Glomerular endothelial cell (primary cell): ENCODE data around the gene FAM120C. TPM values are rescaled to one million over a fixed set of nuclear protein-coding genes. Genes with fewer than 3 reads are reported as not detected.

Experiments
- DNase-seq: peaks from one replicate; pipeline ENCODE4 v3.0.0-alpha.2; 2011; ENCODE audit warnings: low read depth, low spot score; ENCODE audit errors: extremely low read depth
- total RNA-seq: library from RNA; depleted of rRNA; stranded (reverse); fragments of >200 nt; gene quantifications from 2 replicates; pipeline ENCODE4 v1.2.3, GENCODE V29; 2015

The FAM120C gene, protein sequence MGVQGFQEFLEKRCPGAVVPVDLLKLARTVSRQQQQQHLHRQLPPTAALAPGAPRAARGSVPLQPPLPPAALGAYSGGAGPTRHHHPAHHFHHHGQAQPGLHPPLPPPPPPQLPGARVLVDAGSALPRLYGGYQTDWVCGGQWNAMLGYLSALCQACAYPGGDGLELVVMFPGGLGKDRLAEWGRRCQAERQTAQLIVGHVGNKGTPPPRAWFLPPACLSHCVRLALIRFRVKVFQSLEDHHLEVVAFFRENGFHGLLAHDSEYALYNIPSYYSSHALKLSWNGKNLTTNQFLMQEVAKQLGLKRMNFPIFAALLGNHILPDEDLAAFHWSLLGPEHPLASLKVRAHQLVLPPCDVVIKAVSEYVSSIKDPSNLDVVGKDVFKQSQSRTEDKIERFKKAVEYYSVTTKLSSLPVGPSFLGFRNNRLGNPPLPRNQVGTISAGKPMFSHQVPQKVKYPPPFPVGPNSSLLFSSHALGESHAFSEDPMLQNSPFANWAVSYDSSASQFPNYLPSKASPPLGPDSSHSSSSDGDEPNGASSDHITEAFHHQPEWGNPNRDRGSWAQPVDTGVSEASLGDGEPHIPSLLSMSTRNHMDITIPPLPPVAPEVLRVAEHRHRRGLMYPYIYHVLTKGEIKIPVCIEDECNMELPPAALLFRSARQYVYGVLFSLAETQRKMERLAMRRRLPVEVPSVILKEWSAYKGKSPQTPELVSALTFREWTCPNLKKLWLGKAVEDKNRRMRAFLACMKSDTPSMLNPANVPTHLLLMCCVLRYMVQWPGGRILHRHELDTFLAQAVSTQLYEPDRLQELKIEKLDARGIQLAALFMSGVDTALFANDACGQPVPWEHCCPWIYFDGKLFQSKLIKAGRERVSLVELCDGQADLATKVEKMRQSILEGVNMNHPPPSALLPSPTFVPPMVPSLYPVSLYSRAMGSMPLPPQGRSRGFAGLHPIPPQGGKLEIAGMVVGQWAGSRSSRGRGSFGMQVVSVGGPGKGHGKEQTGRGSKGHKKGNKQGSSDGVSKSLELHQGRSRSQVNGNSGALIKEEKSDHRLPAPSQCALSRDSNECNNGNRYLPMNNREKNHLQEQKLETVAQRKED
- 1.6 and 6.7 TPM in 2 replicates for total RNA-seq

DNA sequence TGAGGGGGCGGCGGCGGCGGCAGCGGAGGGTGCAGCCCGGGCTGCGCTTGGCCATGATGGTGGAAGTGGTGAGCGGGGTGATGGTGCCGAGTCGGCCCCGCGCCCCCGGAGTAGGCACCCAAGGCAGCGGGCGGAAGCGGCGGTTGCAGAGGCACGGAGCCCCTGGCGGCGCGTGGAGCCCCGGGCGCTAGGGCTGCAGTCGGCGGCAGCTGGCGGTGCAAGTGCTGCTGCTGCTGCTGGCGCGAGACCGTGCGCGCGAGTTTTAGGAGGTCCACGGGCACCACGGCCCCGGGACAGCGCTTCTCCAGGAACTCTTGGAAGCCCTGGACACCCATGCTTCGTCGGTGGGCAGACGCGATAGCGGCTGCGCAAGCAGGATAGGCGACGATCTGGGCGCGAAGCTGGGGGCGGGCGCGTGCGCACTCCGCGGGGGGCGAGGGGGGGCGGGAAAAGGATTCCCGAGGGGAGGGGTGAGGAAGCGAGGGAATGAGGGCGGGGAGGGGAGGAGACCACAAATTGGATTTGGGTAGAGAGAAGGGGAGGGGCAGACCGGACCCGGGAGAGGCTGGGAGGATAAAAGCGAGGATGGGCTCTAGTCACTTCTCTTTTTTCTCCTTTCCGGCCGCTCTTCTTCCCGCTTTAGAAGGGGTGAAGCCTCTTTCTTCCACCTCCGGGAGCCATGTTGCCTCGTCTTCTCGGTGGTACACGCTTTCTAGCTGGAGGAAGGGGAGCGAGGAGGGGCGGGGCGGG is at the start of gene FAM120C:
FAM120C (minus strand) TSS at position 391 of the 750 bp plus-strand sequence; CDS start at position 335, 56 bp downstream.
- DNase-seq: no peak

DNA sequence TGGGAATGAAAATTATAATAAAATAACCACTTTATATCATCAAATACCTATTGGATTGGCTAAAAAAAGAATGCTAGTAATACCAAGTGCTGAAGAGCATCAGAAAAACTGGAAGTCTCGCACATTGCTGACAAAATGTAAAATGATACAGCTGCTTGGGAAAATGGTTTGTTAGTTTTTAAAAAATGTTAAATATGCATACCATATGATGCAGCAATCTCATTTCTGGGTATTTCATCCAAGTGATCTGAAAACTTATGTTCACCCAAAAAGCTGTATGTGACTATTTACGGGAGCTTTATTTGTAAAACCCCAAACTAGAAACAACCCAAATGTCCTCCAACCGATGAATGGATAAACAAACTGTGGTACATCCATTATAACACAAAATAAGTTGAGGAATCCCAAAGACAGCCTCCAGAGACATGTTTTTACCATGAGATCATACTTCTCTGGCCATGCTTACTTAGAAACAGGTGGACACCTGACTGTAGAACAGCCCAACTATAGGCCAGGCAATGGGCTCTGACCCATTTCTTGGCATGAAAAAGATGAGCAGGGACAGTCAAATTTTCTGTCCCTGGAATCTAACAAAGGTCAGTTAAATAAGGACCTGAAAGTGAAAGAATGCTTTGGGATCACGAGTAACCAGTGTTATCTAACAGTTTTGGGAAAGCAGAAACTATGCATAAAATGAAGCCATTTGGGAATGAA is 47.5 kb upstream of the FAM120C start:
- DNase-seq: no peak

DNA sequence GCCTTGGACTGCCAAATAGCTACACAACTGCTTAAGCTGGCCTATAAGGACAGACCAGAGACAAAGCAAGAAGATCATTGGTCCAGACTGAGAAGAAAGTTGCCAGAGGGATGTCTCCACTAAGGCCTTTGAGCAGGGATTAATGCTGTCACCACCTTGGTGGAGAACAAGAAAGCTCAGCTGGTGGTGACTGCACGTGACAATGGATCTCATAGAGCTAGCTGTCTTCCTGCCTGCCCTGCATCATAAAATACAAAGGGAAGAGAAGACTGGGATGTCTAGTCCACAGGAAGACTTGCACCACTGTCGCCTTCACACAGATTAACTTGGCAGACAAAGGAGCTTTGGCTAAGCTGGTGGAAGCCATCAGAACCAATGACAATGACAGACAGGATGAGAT is 40.5 kb upstream of the FAM120C start:
- DNase-seq: no peak

DNA sequence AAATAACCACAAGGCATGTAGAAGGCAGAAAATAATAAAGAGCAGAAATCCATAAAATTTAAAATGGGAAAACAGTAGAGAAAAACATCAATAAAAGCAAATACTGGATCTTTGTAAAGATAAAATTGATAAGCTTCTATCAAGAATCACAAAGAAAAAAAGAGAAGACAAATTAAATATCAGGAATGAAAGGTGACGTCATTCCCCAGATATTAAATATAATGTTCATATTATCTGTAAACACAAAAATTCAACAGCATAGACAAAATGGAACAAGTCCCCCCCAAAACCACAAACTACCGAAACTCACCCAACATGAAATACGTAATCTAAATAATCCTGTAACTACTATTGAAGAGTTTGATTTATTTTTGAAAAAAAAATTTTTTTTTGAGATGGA is 30.5 kb upstream of the FAM120C start:
- no peak for DNase-seq

DNA sequence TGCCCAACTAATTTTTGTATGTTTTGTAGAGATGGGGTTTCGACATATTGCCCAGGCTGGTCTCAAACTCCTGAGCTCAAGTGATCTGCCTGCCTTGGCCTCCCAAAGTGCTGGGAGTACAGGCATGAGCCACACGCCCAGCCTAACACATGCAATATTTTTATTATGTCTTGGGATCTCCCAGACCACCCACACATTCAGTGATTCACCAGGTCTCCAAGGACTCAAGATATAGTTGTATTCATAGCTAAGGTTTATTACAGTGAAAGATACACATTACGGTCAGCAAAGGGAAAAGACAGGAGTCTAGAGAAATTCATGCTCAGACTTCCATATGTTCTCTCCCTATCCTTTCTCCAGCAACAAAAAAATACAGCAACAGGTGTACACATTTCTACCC is 25.5 kb upstream of the FAM120C start:
- no peak for DNase-seq

DNA sequence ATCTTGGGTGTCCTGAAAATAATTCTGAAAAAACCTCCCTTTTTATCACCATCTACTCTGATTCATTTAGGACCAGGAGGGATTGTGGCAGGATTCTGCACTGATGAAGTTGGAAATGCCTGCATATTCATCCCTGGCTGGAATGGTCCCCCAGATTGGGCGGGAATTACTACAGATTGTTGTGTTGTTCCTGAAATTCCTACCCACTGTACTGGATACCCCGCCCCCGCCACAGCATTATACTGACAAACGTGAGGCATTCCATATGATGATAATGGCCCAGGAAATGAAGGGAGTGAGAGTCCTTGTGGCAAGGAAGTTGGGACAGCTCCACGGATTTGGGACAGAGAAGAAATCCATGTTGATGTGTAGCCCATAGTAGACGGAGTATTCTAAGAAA is 15.2 kb upstream of the FAM120C start:
- DNase-seq: no peak

DNA sequence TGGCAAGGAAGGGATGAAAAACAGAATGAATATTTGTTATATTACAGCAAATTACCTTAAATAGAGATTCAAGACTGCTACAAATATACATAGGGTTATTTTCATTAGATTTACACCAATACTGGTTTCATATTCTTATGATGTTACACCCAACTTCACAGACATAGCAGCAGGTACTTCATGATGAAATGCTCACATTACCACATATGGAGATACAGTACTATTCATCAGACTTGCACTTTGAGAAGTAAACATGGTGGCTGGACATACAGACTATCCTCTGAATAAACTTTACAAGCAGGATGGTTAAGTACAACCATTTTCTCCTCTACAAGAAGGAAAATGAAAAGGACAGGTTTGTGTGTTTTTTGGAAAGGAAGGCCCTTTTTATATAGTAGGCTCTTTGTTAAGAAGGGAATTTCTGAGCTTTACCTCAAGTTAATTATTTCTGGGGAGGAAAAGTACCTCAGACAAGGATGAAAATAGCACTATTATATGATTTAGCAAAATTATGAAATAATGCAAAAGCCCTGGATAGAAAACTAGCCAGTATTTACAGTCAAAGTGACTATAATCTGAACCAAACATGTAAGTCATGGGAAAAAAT is 12.0 kb upstream of the FAM120C start:
- no peak for DNase-seq

DNA sequence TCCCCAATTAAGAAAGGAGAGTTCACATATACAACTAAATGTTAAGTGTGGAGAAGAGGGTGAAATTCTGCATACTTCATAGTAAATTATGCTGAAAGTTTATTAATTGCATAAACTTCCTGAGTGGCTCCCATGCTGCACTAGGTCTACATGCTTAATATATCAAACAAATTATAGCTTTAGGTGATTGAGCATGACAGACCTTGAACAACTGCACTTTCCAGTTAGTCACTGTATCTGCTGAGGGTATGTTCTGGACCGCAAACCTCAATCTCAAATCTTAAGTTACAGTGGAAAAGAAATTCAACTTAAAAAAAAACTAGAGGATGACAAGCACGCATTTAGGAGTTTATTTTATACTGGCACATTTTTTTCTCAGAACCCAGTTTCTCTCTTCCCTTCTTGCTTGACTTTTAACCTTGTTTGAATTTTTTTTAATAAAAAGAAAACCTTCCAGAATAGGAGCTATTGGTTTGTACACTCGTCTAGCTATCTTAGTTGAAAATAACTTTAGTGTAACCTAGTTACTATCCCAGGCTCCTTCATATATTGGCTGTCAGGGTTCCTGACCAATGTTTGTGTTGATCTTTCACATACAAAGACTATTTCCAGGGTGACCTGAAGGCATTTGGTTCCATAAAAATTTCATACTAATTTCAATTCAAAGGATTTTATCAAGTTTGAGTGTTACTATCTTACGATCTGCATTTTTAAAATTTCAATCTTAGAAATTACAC is 10.2 kb upstream of the FAM120C start:
- no peak for DNase-seq

DNA sequence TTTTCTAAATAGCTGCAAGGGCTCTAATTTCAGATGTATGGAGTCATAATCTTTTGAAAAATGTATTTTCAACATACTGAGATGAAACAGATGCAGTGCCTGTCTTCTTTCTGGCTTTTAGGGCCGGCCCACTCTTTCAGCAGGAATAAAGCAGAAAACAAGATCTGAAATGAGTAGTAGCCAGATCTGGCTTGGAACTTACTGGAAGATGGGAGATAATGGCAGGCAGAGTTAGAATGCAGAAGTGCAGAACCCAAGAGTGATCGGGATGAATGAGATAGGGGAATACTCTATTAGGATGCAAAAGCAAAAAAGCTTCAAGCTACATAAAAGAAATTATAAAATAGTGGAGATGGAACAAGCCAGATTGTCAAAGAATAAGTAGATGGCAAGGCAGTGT is 1.4 kb upstream of the FAM120C start:
- no peak for DNase-seq

DNA sequence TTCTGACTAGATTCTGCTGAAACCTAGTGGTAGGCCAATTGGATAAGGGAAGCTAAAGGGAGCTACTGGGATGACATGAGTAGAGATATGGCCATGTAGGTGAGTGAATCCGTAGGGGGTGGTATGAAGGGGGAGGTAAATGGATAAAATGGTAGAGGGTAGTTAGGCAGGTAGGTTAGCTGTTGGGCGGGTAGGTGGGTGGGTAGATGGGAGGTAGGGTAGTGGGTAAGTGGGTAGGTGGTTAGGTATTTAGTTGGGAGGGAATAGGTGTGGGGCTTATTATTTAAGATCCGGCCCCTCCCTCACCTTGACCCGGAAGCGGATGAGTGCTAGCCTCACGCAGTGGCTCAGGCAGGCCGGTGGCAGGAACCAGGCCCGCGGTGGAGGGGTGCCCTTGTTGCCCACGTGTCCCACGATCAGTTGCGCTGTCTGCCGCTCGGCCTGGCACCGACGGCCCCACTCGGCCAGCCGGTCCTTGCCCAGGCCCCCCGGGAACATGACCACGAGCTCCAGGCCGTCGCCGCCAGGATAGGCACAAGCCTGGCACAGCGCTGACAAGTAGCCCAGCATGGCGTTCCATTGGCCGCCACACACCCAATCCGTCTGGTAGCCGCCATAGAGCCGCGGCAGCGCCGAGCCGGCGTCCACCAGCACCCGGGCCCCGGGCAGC is 725 bp downstream of the FAM120C start:
- DNase-seq: no peak

DNA sequence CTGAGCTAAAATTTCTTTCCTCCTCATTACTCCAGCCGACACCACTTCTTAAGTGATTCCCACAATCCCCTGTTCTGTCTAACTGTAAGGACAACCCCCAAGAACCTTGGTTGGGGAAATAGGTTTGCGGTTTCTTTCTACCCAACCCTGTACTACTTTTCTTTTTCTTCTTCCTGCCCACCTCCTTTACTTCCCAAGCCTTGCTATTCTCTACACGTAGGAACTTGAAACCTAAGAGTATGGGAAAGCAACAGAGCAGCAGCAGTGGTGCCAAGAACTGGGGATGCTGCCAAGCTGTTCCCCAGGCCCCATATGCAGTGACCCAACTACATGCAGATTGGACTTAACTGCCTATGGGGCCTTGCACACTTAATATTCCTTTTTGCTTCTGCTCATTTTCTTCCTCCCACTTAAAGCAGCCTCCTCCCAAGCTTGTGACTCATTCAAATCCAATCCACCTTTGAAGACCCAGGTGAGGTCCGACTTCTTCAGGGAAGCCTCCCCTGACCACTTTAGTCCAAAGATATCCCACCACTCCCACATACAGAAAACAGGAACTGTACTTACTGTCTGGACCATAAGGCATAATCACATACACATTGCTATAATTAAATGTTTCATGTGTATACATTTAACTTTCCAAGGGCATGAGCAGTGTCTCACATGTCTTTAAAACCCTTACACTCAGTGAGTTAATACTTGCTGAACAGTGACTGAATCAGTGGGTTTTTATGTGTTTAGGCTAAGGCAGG is 1.7 kb downstream of the FAM120C start:
- no peak for DNase-seq

DNA sequence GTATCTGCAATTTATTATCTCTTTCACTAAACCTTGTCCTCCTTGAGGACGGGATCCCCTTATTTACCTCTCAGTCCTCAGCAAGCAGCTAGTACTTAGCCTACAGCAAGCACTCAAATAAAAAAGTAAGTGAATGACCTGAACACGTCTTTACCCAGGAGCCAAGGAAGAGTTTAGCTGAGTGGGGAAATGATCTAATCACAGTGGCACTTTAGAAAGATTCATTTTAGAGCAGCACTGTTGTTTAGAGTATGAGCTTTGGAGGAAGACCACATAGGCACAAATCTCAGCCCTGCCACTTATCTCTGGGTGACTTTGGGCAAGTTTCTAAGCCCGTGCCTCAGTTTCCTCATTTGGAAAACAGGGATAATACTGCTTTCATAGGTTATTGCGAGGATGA is 2.7 kb downstream of the FAM120C start:
- no peak for DNase-seq

DNA sequence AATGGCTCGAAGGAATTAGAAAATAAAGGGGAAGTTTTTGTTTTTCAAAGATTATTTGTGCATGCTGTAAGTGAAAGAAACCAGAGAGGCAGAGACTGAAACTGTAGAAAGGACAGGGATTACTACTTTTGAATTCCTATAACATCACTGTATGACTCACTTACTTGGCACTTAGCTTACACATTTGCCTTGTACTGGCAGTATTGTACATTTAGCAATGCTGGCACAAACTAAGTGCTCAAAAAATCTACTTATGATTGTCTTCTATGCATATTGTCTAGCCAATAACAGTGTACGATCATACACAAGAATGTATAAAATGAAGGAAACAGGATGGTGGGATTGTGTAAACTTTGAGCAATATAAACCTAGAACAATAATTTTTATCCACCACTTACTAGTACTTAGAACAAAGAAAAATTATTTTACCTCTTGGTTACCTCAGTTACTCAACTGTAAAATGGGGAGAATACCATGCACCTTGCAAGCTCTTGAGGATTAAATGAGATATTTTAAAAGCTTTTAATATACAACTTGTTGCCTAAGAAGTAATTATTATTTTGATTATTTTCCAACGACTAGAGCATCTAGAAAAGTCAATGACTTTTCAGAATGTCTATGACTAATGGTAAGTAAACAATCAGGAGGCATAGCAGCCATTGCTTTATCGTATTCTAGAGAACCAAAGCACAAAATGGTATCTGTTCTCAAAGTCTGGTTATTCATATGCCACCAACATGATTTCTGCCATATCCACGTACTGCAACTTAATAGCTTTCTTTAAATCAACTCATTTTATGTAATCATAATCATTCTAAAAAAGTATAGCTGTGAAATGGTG is 4.7 kb downstream of the FAM120C start:
- DNase-seq: peak; percentile 34

DNA sequence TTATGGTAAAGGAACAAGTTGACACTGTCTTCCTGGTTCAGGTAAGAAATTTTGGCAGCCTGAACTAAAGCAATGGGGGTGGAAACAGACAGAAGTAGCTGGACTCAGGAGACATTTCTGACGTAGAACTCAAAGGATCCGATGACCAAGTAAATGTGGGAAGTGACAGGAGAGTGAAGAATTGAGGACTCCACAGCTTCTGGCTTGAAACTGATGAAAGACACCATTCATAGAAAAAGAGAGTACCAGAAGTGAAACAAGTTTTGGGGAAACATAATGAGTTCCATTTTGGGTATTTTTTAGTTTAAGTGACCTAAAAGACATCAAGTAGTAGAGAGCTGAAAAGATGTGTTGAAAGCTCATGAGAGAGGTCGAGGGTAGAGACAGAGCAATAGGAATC is 5.7 kb downstream of the FAM120C start:
- DNase-seq: no peak

DNA sequence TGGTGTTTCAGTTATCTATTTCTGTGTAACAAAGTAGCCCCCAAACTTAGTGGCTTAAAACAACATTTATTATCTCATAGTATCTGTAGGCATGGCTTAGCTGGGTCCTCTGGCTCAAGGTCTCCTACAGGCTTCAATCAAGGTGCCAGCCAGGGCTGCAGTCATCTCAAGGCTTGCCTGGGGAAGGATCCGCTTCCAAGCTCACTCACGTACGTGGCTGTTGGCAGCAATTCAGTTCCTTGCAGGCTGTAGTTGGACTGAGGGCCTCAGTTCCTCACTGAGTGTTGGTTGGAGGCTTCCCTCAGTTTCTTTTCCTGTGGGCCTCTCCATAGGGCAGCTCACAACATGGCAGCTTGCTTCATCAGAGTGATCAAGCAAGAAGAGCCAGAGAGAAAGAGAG is 9.3 kb downstream of the FAM120C start:
- DNase-seq: no peak

DNA sequence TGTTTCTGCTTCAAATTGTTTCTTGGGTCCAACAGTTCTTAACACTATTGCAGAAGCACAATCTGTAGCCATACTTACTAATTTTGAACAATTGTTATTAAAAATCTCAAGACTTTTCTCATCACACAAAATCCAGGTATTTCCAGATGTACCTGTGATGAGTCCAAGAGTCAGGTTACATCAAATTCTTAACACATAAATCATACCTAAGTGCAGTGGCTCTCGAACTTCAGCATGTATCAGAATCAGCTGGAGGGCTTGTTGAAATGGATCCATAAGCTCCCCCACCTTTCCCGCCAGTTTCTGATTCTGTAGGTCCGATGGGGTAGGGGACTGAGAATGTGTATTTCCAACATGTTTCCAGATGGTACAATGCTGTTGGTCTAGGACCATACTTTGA is 10.6 kb downstream of the FAM120C start:
- no peak for DNase-seq
